HCT116 (cell line): Measurements from ENCODE around the gene GP1BB. TPM values are rescaled to one million over a fixed set of nuclear protein-coding genes. Genes with fewer than 3 reads are reported as not detected.

Experiments
- ATAC-seq: fragments of 200-7000 bp; cut with Tn5 transposase; 2 replicates; pipeline ENCODE4 v1.9.1; 2020; ENCODE audit warnings: mild to moderate bottlenecking, moderate library complexity
- BruUV-seq: library from RNA; stranded (reverse); fragments of 400-500 nt; replicated peaks from 2 replicates; lab custom pipeline; 2021; lab: Mats Ljungman, UMichigan
- CTCF ChIA-PET: fragments of 300-600 bp; sonication (Branson Sonifier 250); formaldehyde crosslinking; loops from one replicate; lab custom pipeline; 2021; ENCODE audit warnings: antibody characterized with exemption; lab: Charles Lee
- POLR2A ChIA-PET: fragments of 300-600, 350-600 bp; sonication (Branson Sonifier 250); formaldehyde crosslinking; loops from one replicate; lab custom pipeline; 2021; ENCODE audit warnings: antibody characterized with exemption; lab: Charles Lee
- RAD21 ChIA-PET, 2 experiments: fragments of 300-600 bp; sonication (Branson Sonifier 250); formaldehyde crosslinking; loops; one replicate each; lab custom pipeline; 2023; ENCODE audit warnings: low total read pairs in 2 of 2; ENCODE audit not compliant: uncharacterized antibody in 2 of 2, unreplicated experiment in 2 of 2, low non-redundant PET in 1 of 2; lab: Charles Lee
- DNase-seq: peaks from one replicate; pipeline ENCODE4 v3.0.0-alpha.2; 2010; ENCODE audit warnings: low read depth, low spot score
- H2AFZ ChIP-seq: fragments of 200-600 bp; shearing (Covaris generic), sonication (generic); 2 replicates; pipeline ENCODE4 v1.6.1; 2017; ENCODE audit warnings: low read depth, mixed run types, mixed read lengths, antibody characterized with exemption, low read length; ENCODE audit not compliant: poor library complexity, severe bottlenecking
- H3K27ac ChIP-seq: 2 replicates; pipeline ENCODE4 v1.5.1; 2012; ENCODE audit warnings: low read depth, low read length
- H3K27me3 ChIP-seq: fragments of 200-600 bp; sonication (generic); 2 replicates; pipeline ENCODE4 v1.6.1; 2016; ENCODE audit warnings: mixed run types, low read length, mixed read lengths; ENCODE audit not compliant: insufficient read depth
- H3K36me3 ChIP-seq, 2 experiments: fragments of 200-500 bp in 1 of 2; fragments of 200-600 bp in 1 of 2; sonication (Bioruptor generic) in 1 of 2; sonication (generic) in 1 of 2; 2 replicates each; pipeline versions ENCODE4 v1.5.1 to v1.6.1; 2014 to 2016; ENCODE audit warnings: low read length in 2 of 2, inconsistent platforms in 1 of 2, mixed read lengths in 1 of 2, mixed run types in 1 of 2; ENCODE audit not compliant: insufficient read depth in 2 of 2, control insufficient read depth in 1 of 2
- H3K4me1 ChIP-seq, 2 experiments: fragments of 200-600 bp in 1 of 2; sonication (generic) in 1 of 2; 2 replicates each; pipeline versions ENCODE4 v1.5.1 to v1.6.1; 2012 to 2017; ENCODE audit warnings: low read length in 2 of 2, inconsistent platforms in 1 of 2, mild to moderate bottlenecking in 1 of 2, mixed read lengths in 1 of 2, mixed run types in 1 of 2, moderate library complexity in 1 of 2; ENCODE audit not compliant: insufficient read depth in 2 of 2, control insufficient read depth in 1 of 2
- H3K4me2 ChIP-seq: fragments of 200-600 bp; sonication (generic); 2 replicates; pipeline ENCODE4 v1.6.1; 2017; ENCODE audit warnings: mixed run types, low read length, mixed read lengths
- H3K4me3 ChIP-seq, 2 experiments: fragments of 200-600 bp in 1 of 2; sonication (generic) in 1 of 2; replicated peaks in 1 of 2; 2 replicates each; pipeline ENCODE4 v1.5.1; 2011 to 2016; ENCODE audit warnings: low read length in 2 of 2, control low read depth in 1 of 2, low read depth in 1 of 2, mild to moderate bottlenecking in 1 of 2, mixed read lengths in 1 of 2, mixed run types in 1 of 2
- H3K79me2 ChIP-seq: fragments of 200-600 bp; sonication (generic); 2 replicates; pipeline ENCODE4 v1.6.1; 2017; ENCODE audit warnings: mild to moderate bottlenecking, mixed run types, low read length, moderate library complexity, mixed read lengths; ENCODE audit not compliant: insufficient read depth
- H3K9ac ChIP-seq: fragments of 200-600 bp; sonication (generic); 2 replicates; pipeline ENCODE4 v1.6.1; 2016; ENCODE audit warnings: low read length, mixed read lengths
- H3K9me2 ChIP-seq: fragments of 200-600 bp; sonication (generic), shearing (Covaris generic); 2 replicates; pipeline ENCODE4 v1.6.1; 2017; ENCODE audit warnings: mixed run types, mild to moderate bottlenecking, moderate library complexity; ENCODE audit not compliant: insufficient read depth
- H3K9me3 ChIP-seq, 2 experiments: fragments of 200-500 bp in 1 of 2; fragments of 200-600 bp in 1 of 2; sonication (Bioruptor generic) in 1 of 2; sonication (generic) in 1 of 2; 2 replicates each; pipeline ENCODE4 v1.6.1; 2014 to 2017; ENCODE audit warnings: low read length in 2 of 2, mixed read lengths in 2 of 2, inconsistent platforms in 1 of 2, low read depth in 1 of 2, mild to moderate bottlenecking in 1 of 2, mixed run types in 1 of 2, moderate library complexity in 1 of 2; ENCODE audit not compliant: control insufficient read depth in 1 of 2, insufficient read depth in 1 of 2
- H4K20me1 ChIP-seq: fragments of 200-600 bp; sonication (generic), shearing (Covaris generic); 2 replicates; pipeline ENCODE4 v1.6.1; 2017; ENCODE audit warnings: mixed run types, mild to moderate bottlenecking, moderate library complexity; ENCODE audit not compliant: insufficient read depth
- CTCF ChIP-seq, 3 experiments: fragments of 200-600 bp in 1 of 3; sonication (generic) in 1 of 3; IDR thresholded peaks in 2 of 3; conservative IDR thresholded peaks in 1 of 3; 2 replicates each; pipeline ENCODE4 v1.5.1; 2012 to 2017; ENCODE audit warnings: low read depth in 2 of 3, low read length in 2 of 3, antibody characterized with exemption in 1 of 3, borderline replicate concordance in 1 of 3, control low read depth in 1 of 3, mild to moderate bottlenecking in 1 of 3, mixed read lengths in 1 of 3, mixed run types in 1 of 3, moderate library complexity in 1 of 3; ENCODE audit not compliant: insufficient read depth in 1 of 3
- ELF1 ChIP-seq: IDR thresholded peaks from 2 replicates; pipeline ENCODE4 v1.6.1; 2012; ENCODE audit warnings: low read depth, borderline replicate concordance
- JUND ChIP-seq: IDR thresholded peaks from 2 replicates; pipeline ENCODE4 v1.6.1; 2012
- POLR2AphosphoS5 ChIP-seq: IDR thresholded peaks from 2 replicates; pipeline ENCODE4 v1.6.1; 2011; ENCODE audit warnings: mild to moderate bottlenecking, low read depth, low read length, moderate library complexity
- SIN3A ChIP-seq: IDR thresholded peaks from 2 replicates; pipeline ENCODE4 v1.6.1; 2012; ENCODE audit warnings: low read depth
- SP1 ChIP-seq: IDR thresholded peaks from 2 replicates; pipeline ENCODE4 v1.6.1; 2012; ENCODE audit warnings: low read depth
- SRF ChIP-seq: IDR thresholded peaks from 2 replicates; pipeline ENCODE4 v1.6.1; 2012; ENCODE audit warnings: low read depth
- TCF7L2 ChIP-seq: IDR thresholded peaks from 2 replicates; pipeline ENCODE4 v1.7.0; 2011; ENCODE audit warnings: borderline replicate concordance, inconsistent platforms; ENCODE audit not compliant: insufficient read depth, insufficient read length; ENCODE audit errors: extremely low read depth
- YY1 ChIP-seq: IDR thresholded peaks from 2 replicates; pipeline ENCODE4 v1.6.1; 2011; ENCODE audit warnings: low read length, low read depth, moderate library complexity, mild to moderate bottlenecking; ENCODE audit not compliant: insufficient replicate concordance; ENCODE audit errors: extremely low read depth
- ZFX ChIP-seq: fragments of 450-650 bp; IDR thresholded peaks from 2 replicates; pipeline ENCODE4 v1.6.1; 2017
- ZNF274 ChIP-seq: fragments of 200-500 bp; sonication (Bioruptor generic); IDR thresholded peaks from 2 replicates; pipeline ENCODE4 v1.6.1; 2014; ENCODE audit warnings: mild to moderate bottlenecking, low read depth, low read length, inconsistent platforms
- intact Hi-C: fragments of 100-400 bp; cut with micrococcal nuclease; formaldehyde crosslinking; loops from 2 replicates; pipeline ENCODE4 v1.10.0; 2022
- total RNA-seq: library from RNA; stranded (reverse); gene quantifications from one replicate; pipeline ENCODE4 v1.2.1, GENCODE V29; 2021; ENCODE audit not compliant: unreplicated experiment

Gene GP1BB
- total RNA-seq, 1 experiment from 2014 or later, result 4.8 TPM

GRCh38 chr22:19769393-19769715 lies 46.0 kb downstream of the GP1BB start:
- H3K9me2 ChIP-seq, result no peaks in the 10 kb centered on the region
- DNase-seq (no peak), ATAC-seq (no peak)
- ChIA-PET POLR2A (no interaction called here), RAD21 (no interaction called here), CTCF (no interaction called here)
- no peaks in the 10 kb centered on the region for H3K9me3 ChIP-seq
- TF ChIP-seq SIN3A (no peak), CTCF (IDR thresholded peaks at IDR 0.05 in 2 of 3, conservative IDR thresholded peaks at IDR 0.05 in 1 of 3; ENCODE audit: borderline replicate concordance in 1 of 3, insufficient read depth in 1 of 3, low read depth in 2 of 3, low read length in 2 of 3) (no peak), JUND (no peak), ZNF274 (no peak), ELF1 (no peak), ZFX (no peak), SRF (no peak), POLR2AphosphoS5 (no peak), SP1 (no peak), YY1 (no peak), TCF7L2 (no peak)
- H3K4me3 ChIP-seq, result no peak overlapping the region
- H3K27ac ChIP-seq, result no peak overlapping the region
- peaks cover 12 to 23% of the 10 kb centered on the region in 2 experiments for H3K4me1 ChIP-seq
- intact Hi-C loops, result loop anchor here (5.0 kb wide), 1 partner anchor 88 kb away; no protein-coding TSS in a partner anchor
- H3K4me2 ChIP-seq, result no peak overlapping the region
- H3K9ac ChIP-seq, result no peak overlapping the region
- no peak overlapping the region for H2AFZ ChIP-seq
- no peaks in the 10 kb centered on the region for H3K27me3 ChIP-seq
- BruUV-seq, result no TSS peak
- no peaks in the 10 kb centered on the region for H3K36me3 ChIP-seq
- peaks cover 33% of the 10 kb centered on the region for H3K79me2 ChIP-seq
- H4K20me1 ChIP-seq, result no peaks in the 10 kb centered on the region
